ENCODE results near the gene MACROD2.
"Not testable (repeated sequence)": the region's sequence is repeated elsewhere in the genome, so short reads cannot be mapped to it uniquely, and the experiment has no call there.

The MACROD2 gene

GRCh38 chr20:15113144-15113773, 1117.9 kb downstream of the MACROD2 start:
- in situ Hi-C loops (cut with HindIII; ENCODE audit: low sequenced_read_pairs), result no loop called here

GRCh38 chr20:15119852-15120487, 1124.7 kb downstream of the MACROD2 start:
- in situ Hi-C loops (cut with HindIII; ENCODE audit: low sequenced_read_pairs), result no loop called here

GRCh38 chr20:15122613-15123012, 1127.3 kb downstream of the MACROD2 start:
- in situ Hi-C loops (cut with HindIII; ENCODE audit: low sequenced_read_pairs), result no loop called here

- in situ Hi-C loops (cut with HindIII; ENCODE audit: low sequenced_read_pairs), result no loop called here
These were observed 1135.9 kb downstream of the MACROD2 start for GRCh38 chr20:15131176-15131575.

GRCh38 chr20:15138548-15139126, 1143.3 kb downstream of the MACROD2 start:
- in situ Hi-C loops (cut with HindIII; ENCODE audit: low sequenced_read_pairs), result no loop called here

GRCh38 chr20:15139522-15139921, 1144.2 kb downstream of the MACROD2 start:
- in situ Hi-C loops (cut with HindIII; ENCODE audit: low sequenced_read_pairs), result no loop called here

GRCh38 chr20:15140286-15140685, 1145.0 kb downstream of the MACROD2 start:
- in situ Hi-C loops (cut with HindIII; ENCODE audit: low sequenced_read_pairs), result no loop called here

GRCh38 chr20:15140940-15141339, 1145.6 kb downstream of the MACROD2 start:
- in situ Hi-C loops (cut with HindIII; ENCODE audit: low sequenced_read_pairs), result not testable (repeated sequence)

GRCh38 chr20:15141861-15142260, 1146.5 kb downstream of the MACROD2 start:
- in situ Hi-C loops (cut with HindIII; ENCODE audit: low sequenced_read_pairs), result no loop called here

- in situ Hi-C loops (cut with HindIII; ENCODE audit: low sequenced_read_pairs), result no loop called here
These were observed 1148.2 kb downstream of the MACROD2 start for GRCh38 chr20:15143478-15143877.

- in situ Hi-C loops (cut with HindIII; ENCODE audit: low sequenced_read_pairs), result no loop called here
These were observed 1149.6 kb downstream of the MACROD2 start for GRCh38 chr20:15144916-15145315.

GRCh38 chr20:15146948-15147347, 1151.6 kb downstream of the MACROD2 start:
- in situ Hi-C loops (cut with HindIII; ENCODE audit: low sequenced_read_pairs), result no loop called here

- in situ Hi-C loops (cut with HindIII; ENCODE audit: low sequenced_read_pairs), result no loop called here
These were observed 1158.8 kb downstream of the MACROD2 start for GRCh38 chr20:15154070-15154469.

- in situ Hi-C loops (cut with HindIII; ENCODE audit: low sequenced_read_pairs), result no loop called here
These were observed 1160.6 kb downstream of the MACROD2 start for GRCh38 chr20:15155848-15156401.

GRCh38 chr20:15158533-15158932, 1163.2 kb downstream of the MACROD2 start:
- in situ Hi-C loops (cut with HindIII; ENCODE audit: low sequenced_read_pairs), result no loop called here

- in situ Hi-C loops (cut with HindIII; ENCODE audit: low sequenced_read_pairs), result no loop called here
These were observed 1166.8 kb downstream of the MACROD2 start for GRCh38 chr20:15162079-15162647.

- in situ Hi-C loops (cut with HindIII; ENCODE audit: low sequenced_read_pairs), result no loop called here
These were observed 1168.3 kb downstream of the MACROD2 start for GRCh38 chr20:15163632-15164031.

- in situ Hi-C loops (cut with HindIII; ENCODE audit: low sequenced_read_pairs), result no loop called here
These were observed 1169.4 kb downstream of the MACROD2 start for GRCh38 chr20:15164726-15165125.

- in situ Hi-C loops (cut with HindIII; ENCODE audit: low sequenced_read_pairs), result no loop called here
These were observed 1171.4 kb downstream of the MACROD2 start for GRCh38 chr20:15166744-15167143.

GRCh38 chr20:15171016-15171415, 1175.7 kb downstream of the MACROD2 start:
- in situ Hi-C loops (cut with HindIII; ENCODE audit: low sequenced_read_pairs), result no loop called here

GRCh38 chr20:15176929-15177328, 1181.6 kb downstream of the MACROD2 start:
- in situ Hi-C loops (cut with HindIII; ENCODE audit: low sequenced_read_pairs), result no loop called here

- in situ Hi-C loops (cut with HindIII; ENCODE audit: low sequenced_read_pairs), result no loop called here
These were observed 1183.3 kb downstream of the MACROD2 start for GRCh38 chr20:15178581-15178980.
